ENCODE measurements around the gene CFAP157. TPM values are rescaled to one million over a fixed set of nuclear protein-coding genes. Genes with fewer than 3 reads are reported as not detected.

CFAP157 gene
- total RNA-seq, 2 donors from 2014 or later = 0.20 to 0.44 TPM

GRCh38 chr9:127722055-127722745 is 15.4 kb downstream of the CFAP157 start:
- no peaks in the 10 kb centered on the region for H3K9me3 Mint-ChIP-seq
- TF ChIP-seq CTCF (conservative IDR thresholded peaks at IDR 0.05) = no peak
- H3K4me1 ChIP-seq (ENCODE audit: control insufficient read depth, insufficient read depth, low read length) = no peaks in the 10 kb centered on the region
- no peaks in the 10 kb centered on the region for H3K9me3 ChIP-seq (ENCODE audit: control insufficient read depth, low read length)
- 80 to 81% methylated on average over 9 to 12 of the region's 12 CpGs for WGBS, 2 experiments (ENCODE audit: insufficient coverage in 1 of 2, insufficient read length in 1 of 2)
- H3K4me1 Mint-ChIP-seq = no peaks in the 10 kb centered on the region
- no peak overlapping the region for H3K27ac ChIP-seq (ENCODE audit: low read depth, low read length)
- no peak overlapping the region for H3K9ac ChIP-seq (ENCODE audit: extremely low read depth, low read length, poor library complexity, severe bottlenecking)
- H3K27ac Mint-ChIP-seq = no peak overlapping the region
- no peaks in the 10 kb centered on the region for H3K36me3 ChIP-seq (ENCODE audit: control insufficient read depth, insufficient read depth, low read length)
- H3K36me3 Mint-ChIP-seq (ENCODE audit: low read depth) = no peaks in the 10 kb centered on the region
- H3K27me3 ChIP-seq (ENCODE audit: control insufficient read depth, insufficient read depth, low read length, poor library complexity, severe bottlenecking) = no peaks in the 10 kb centered on the region
- DNase-seq = no peak
- no peaks in the 10 kb centered on the region for H3K27me3 Mint-ChIP-seq (ENCODE audit: insufficient read depth)
- no peak overlapping the region for H3K4me3 Mint-ChIP-seq
- H3K4me3 ChIP-seq (ENCODE audit: low read length) = no peak overlapping the region

- Mint-ChIP-seq H3K9me3 (no peaks in the 10 kb centered on the region), H3K36me3 (ENCODE audit: low read depth) (no peaks in the 10 kb centered on the region), H3K4me1 (no peaks in the 10 kb centered on the region), H3K27me3 (ENCODE audit: insufficient read depth) (no peaks in the 10 kb centered on the region), H3K4me3 (no peak overlapping the region), H3K27ac (no peak overlapping the region)
- no peak overlapping the region for H3K9ac ChIP-seq (ENCODE audit: extremely low read depth, low read length, poor library complexity, severe bottlenecking)
- no peak for TF ChIP-seq CTCF (conservative IDR thresholded peaks at IDR 0.05)
- no peaks in the 10 kb centered on the region for H3K36me3 ChIP-seq (ENCODE audit: control insufficient read depth, insufficient read depth, low read length)
- no peaks in the 10 kb centered on the region for H3K27me3 ChIP-seq (ENCODE audit: control insufficient read depth, insufficient read depth, low read length, poor library complexity, severe bottlenecking)
- WGBS, 2 experiments (ENCODE audit: insufficient coverage in 1 of 2, insufficient read length in 1 of 2) = 94 to 96% methylated on average over 10 to 13 of the region's 13 CpGs
- no peaks in the 10 kb centered on the region for H3K4me1 ChIP-seq (ENCODE audit: control insufficient read depth, insufficient read depth, low read length)
- H3K4me3 ChIP-seq (ENCODE audit: low read length) = no peak overlapping the region
- no peaks in the 10 kb centered on the region for H3K9me3 ChIP-seq (ENCODE audit: control insufficient read depth, low read length)
- H3K27ac ChIP-seq (ENCODE audit: low read depth, low read length) = no peak overlapping the region
- no peak for DNase-seq
Observed at GRCh38 chr9:127723013-127723412, 16.2 kb downstream of the CFAP157 start.

DNA sequence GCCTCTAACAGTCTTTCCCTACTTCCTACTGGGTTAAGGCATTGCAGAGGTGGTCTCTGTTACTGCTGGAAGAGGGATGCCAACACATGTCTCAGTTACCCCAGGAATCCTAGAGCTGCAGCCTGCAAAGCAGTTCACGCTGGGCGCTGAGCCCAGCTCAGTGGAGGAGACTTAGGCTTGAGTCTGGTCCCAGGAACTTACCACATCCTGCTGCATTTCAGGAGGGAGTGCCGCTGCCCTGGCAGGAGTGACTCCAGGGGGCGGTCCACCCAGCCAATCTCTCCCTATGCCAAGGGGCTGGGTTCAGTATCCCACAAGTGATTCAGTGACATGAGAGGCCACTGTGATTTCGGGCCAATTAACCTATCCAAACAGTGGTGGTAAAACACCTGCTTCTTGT is 16.7 kb downstream of the CFAP157 start:
- Histone ChIP-seq H3K27me3 (ENCODE audit: control insufficient read depth, insufficient read depth, low read length, poor library complexity, severe bottlenecking) (no peaks in the 10 kb centered on the region), H3K4me3 (ENCODE audit: low read length) (no peak overlapping the region), H3K9ac (ENCODE audit: extremely low read depth, low read length, poor library complexity, severe bottlenecking) (no peak overlapping the region), H3K27ac (ENCODE audit: low read depth, low read length) (no peak overlapping the region), H3K9me3 (ENCODE audit: control insufficient read depth, low read length) (no peaks in the 10 kb centered on the region), H3K4me1 (ENCODE audit: control insufficient read depth, insufficient read depth, low read length) (no peaks in the 10 kb centered on the region), H3K36me3 (ENCODE audit: control insufficient read depth, insufficient read depth, low read length) (no peaks in the 10 kb centered on the region)
- Mint-ChIP-seq H3K27me3 (ENCODE audit: insufficient read depth) (no peaks in the 10 kb centered on the region), H3K4me3 (no peak overlapping the region), H3K9me3 (no peaks in the 10 kb centered on the region), H3K27ac (no peak overlapping the region), H3K36me3 (ENCODE audit: low read depth) (no peaks in the 10 kb centered on the region), H3K4me1 (no peaks in the 10 kb centered on the region)
- WGBS, 2 experiments (ENCODE audit: insufficient coverage in 1 of 2, insufficient read length in 1 of 2) = 91 to 93% methylated on average over 4 to 5 of the region's 5 CpGs
- no peak for DNase-seq
- no peak for TF ChIP-seq CTCF (conservative IDR thresholded peaks at IDR 0.05)
